ENCODE results near the gene EML4. TPM values are rescaled to one million over a fixed set of nuclear protein-coding genes. Genes with fewer than 3 reads are reported as not detected.

EML4 gene
- total and polyA plus RNA-seq, 8 donors: 12.5 to 44.0 (median 33.2) TPM

GRCh38 chr2:42139101-42139500 is 30.1 kb upstream of the EML4 start:
- DNase-seq (no peak), FAIRE-seq (no peak), ATAC-seq (no peak)
- no peak overlapping the region for H3K27ac ChIP-seq
- no peak for TF ChIP-seq CTCF (IDR thresholded peaks at IDR 0.05)
- intact Hi-C loops (cut with DNase I): no loop called here
- H3K4me3 ChIP-seq: no peak overlapping the region
- H3K9me3 ChIP-seq: no peaks in the 10 kb centered on the region
- no peaks in the 10 kb centered on the region for H3K36me3 ChIP-seq
- H3K4me1 ChIP-seq: peaks cover 10 to 20% (median 11%) of the 10 kb centered on the region in 3 donors
- 89 to 92% methylated on average over 3 of the region's 3 CpGs for WGBS, 2 donors
- no peaks in the 10 kb centered on the region for H3K27me3 ChIP-seq

GRCh38 chr2:42140496-42140895 is 28.7 kb upstream of the EML4 start:
- Histone ChIP-seq H3K36me3 (no peaks in the 10 kb centered on the region), H3K9me3 (no peaks in the 10 kb centered on the region), H3K27me3 (no peaks in the 10 kb centered on the region), H3K4me3 (no peak overlapping the region), H3K4me1 (peaks cover 10 to 20% (median 11%) of the 10 kb centered on the region in 3 donors), H3K27ac (no peak overlapping the region)
- DNase-seq (no peak), ATAC-seq (no peak), FAIRE-seq (no peak)
- WGBS, 2 donors: 97 to 100% methylated on average over 2 of the region's 2 CpGs
- TF ChIP-seq CTCF (IDR thresholded peaks at IDR 0.05): no peak
- intact Hi-C loops (cut with DNase I): no loop called here

GRCh38 chr2:42141687-42142546 is 27.2 kb upstream of the EML4 start:
- Histone ChIP-seq H3K27me3 (no peaks in the 10 kb centered on the region), H3K4me1 (peaks cover 10 to 20% (median 11%) of the 10 kb centered on the region in 3 donors), H3K9me3 (no peaks in the 10 kb centered on the region), H3K36me3 (no peaks in the 10 kb centered on the region), H3K4me3 (peak overlapping the region in 1 of 4 donors; percentile 20), H3K27ac (peak overlapping the region in 2 of 4 donors; percentile 36 to 72)
- 8 to 9% methylated on average over 13 of the region's 13 CpGs for WGBS, 2 donors
- ATAC-seq: peak; percentile 70 to 92 (median 90)
- no peak for TF ChIP-seq CTCF (IDR thresholded peaks at IDR 0.05)
- peak; percentile 24 to 69 (median 56) for DNase-seq
- no peak for FAIRE-seq
- intact Hi-C loops (cut with DNase I): no loop called here

GRCh38 chr2:42142547-42143184 is 26.5 kb upstream of the EML4 start:
- no peak for TF ChIP-seq CTCF (IDR thresholded peaks at IDR 0.05)
- Histone ChIP-seq H3K4me1 (peaks cover 10 to 22% (median 11%) of the 10 kb centered on the region in 3 donors), H3K4me3 (no peak overlapping the region), H3K27ac (peak overlapping the region in 2 of 4 donors; percentile 36 to 72), H3K27me3 (no peaks in the 10 kb centered on the region), H3K9me3 (no peaks in the 10 kb centered on the region), H3K36me3 (no peaks in the 10 kb centered on the region)
- intact Hi-C loops (cut with DNase I): no loop called here
- FAIRE-seq: no peak
- DNase-seq: no peak
- 75 to 84% methylated on average over 9 of the region's 9 CpGs for WGBS, 2 donors
- peak in 1 of 4 donors; percentile 10 for ATAC-seq
